ENCODE results near the gene FRAT1. TPM values are rescaled to one million over a fixed set of nuclear protein-coding genes. Genes with fewer than 3 reads are reported as not detected.
"Not testable (repeated sequence)": the region's sequence is repeated elsewhere in the genome, so short reads cannot be mapped to it uniquely, and the experiment has no call there.

Gene FRAT1
- total and polyA plus RNA-seq, 3 donors from 2014 or later, result 9.7 to 29.9 (median 22.1) TPM

- no peak for TF ChIP-seq CTCF (IDR thresholded peaks at IDR 0.05)
- no peak for TF ChIP-seq POLR2A (IDR thresholded peaks at IDR 0.05)
- peaks cover 20% of the 10 kb centered on the region for H3K4me1 ChIP-seq
- WGBS, 2 donors, result 45 to 52% methylated on average over 5 of the region's 5 CpGs
- H3K4me3 ChIP-seq, result no peak overlapping the region
- H3K27me3 ChIP-seq, result no peaks in the 10 kb centered on the region
- H3K36me3 ChIP-seq (ENCODE audit: low read depth, missing control alignments), result no peaks in the 10 kb centered on the region
- no peaks in the 10 kb centered on the region for H3K9me3 ChIP-seq
- intact Hi-C loops (cut with DNase I; ENCODE audit: low total_unique reads), result no loop called here
- H3K27ac ChIP-seq, result no peak overlapping the region
- DNase-seq, result no peak
Measured at GRCh38 chr10:97336446-97336845, 17.4 kb downstream of the FRAT1 start.

GRCh38 chr10:97336942-97337831 is 18.1 kb downstream of the FRAT1 start:
- no peak for DNase-seq
- intact Hi-C loops (cut with DNase I; ENCODE audit: low total_unique reads), result no loop called here

GRCh38 chr10:97338041-97338440 is 19.0 kb downstream of the FRAT1 start:
- H3K27me3 ChIP-seq, result no peaks in the 10 kb centered on the region
- intact Hi-C loops (cut with DNase I; ENCODE audit: low total_unique reads), result no loop called here
- H3K9me3 ChIP-seq, result no peaks in the 10 kb centered on the region
- no peaks in the 10 kb centered on the region for H3K36me3 ChIP-seq (ENCODE audit: low read depth, missing control alignments)
- TF ChIP-seq POLR2A (IDR thresholded peaks at IDR 0.05), result no peak
- no peak for TF ChIP-seq CTCF (IDR thresholded peaks at IDR 0.05)
- H3K27ac ChIP-seq, result no peak overlapping the region
- H3K4me3 ChIP-seq, result no peak overlapping the region
- H3K4me1 ChIP-seq, result peaks cover 8% of the 10 kb centered on the region
- 39 to 54% methylated on average over 5 of the region's 5 CpGs for WGBS, 2 donors
- DNase-seq, result peak; percentile 28

More at GRCh38 chr10:97336942-97337831, 18.1 kb downstream of the FRAT1 start:
- Histone ChIP-seq H3K9me3 (no peaks in the 10 kb centered on the region), H3K27me3 (no peaks in the 10 kb centered on the region), H3K4me1 (peaks cover 13% of the 10 kb centered on the region), H3K4me3 (no peak overlapping the region), H3K36me3 (ENCODE audit: low read depth, missing control alignments) (no peaks in the 10 kb centered on the region), H3K27ac (no peak overlapping the region)
- 17 to 24% methylated on average over 11 of the region's 11 CpGs for WGBS, 2 donors
- TF ChIP-seq CTCF (IDR thresholded peaks at IDR 0.05) (no peak), POLR2A (IDR thresholded peaks at IDR 0.05) (no peak)

DNA sequence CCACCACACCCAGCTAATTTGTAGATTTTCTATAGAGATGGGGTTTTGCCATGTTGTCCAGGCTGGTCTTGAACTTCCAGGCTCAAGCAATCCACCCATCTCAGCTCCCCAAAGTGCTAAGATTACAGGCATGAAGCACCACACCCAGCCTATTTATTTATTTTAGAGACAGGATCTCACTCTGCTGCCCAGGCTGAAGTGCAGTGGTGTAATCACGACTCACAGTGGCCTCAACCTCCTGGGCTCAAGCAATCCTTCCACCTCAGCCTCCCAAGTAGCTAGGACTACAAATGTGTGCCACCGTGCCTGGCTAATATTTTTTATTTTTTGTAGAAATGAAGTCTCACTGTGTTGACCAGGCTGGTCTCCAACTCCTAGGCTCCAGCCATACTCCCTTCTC is 22.3 kb downstream of the FRAT1 start:
- DNase-seq, result no peak
- no peak overlapping the region for H3K27ac ChIP-seq
- H3K36me3 ChIP-seq (ENCODE audit: low read depth, missing control alignments), result no peaks in the 10 kb centered on the region
- H3K27me3 ChIP-seq, result no peaks in the 10 kb centered on the region
- H3K4me1 ChIP-seq, result peaks cover 8% of the 10 kb centered on the region
- intact Hi-C loops (cut with DNase I; ENCODE audit: low total_unique reads), result no loop called here
- WGBS, 2 donors, result 80 to 91% methylated on average over 2 of the region's 2 CpGs
- H3K4me3 ChIP-seq, result no peak overlapping the region
- no peaks in the 10 kb centered on the region for H3K9me3 ChIP-seq
- TF ChIP-seq POLR2A (IDR thresholded peaks at IDR 0.05) (no peak), CTCF (IDR thresholded peaks at IDR 0.05) (no peak)

DNA sequence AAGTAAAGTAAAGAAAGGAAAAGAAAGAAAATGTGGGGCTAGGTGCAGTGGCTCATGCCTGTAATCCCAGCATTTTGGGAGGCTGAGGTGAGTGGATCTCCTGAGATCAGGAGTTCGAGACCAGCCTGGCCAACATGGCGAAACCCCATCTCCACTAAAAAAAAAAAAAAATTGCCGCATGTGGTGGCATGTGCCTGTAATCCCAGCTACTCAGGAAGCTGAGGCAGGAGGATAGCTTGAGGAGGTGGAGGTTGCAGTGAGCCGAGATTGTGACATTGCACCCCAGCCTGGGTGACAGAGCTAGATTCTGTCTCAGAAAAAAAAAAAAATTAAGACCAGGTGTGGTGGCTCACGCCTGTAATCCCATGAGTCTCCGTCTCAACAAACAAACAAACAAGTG is 24.6 kb downstream of the FRAT1 start:
- H3K36me3 ChIP-seq (ENCODE audit: low read depth, missing control alignments); H3K27me3 ChIP-seq; intact Hi-C loops (cut with DNase I; ENCODE audit: low total_unique reads); H3K4me1 ChIP-seq; DNase-seq; H3K4me3 ChIP-seq; H3K27ac ChIP-seq; H3K9me3 ChIP-seq: not testable (repeated sequence)
- 88 to 95% methylated on average over 6 of the region's 6 CpGs for WGBS, 2 donors
